K562 (cell line): ENCODE data around the gene IARS1. TPM values are rescaled to one million over a fixed set of nuclear protein-coding genes. Genes with fewer than 3 reads are reported as not detected.

Experiments used
- BHLHE40 ChIP-seq: IDR thresholded peaks from 2 replicates; pipeline ENCODE4 v1.6.1; 2011; ENCODE audit warnings: low read length, improper control_type of control experiment
- CHD4 ChIP-seq: fragments of 200-600 bp; sonication (generic); IDR thresholded peaks from 3 replicates; pipeline ENCODE4 v1.6.1; 2012; ENCODE audit warnings: low read depth, mild to moderate bottlenecking, mixed read lengths, low read length, inconsistent platforms; ENCODE audit not compliant: insufficient read depth, insufficient replicate concordance, poor library complexity, severe bottlenecking
- CREB5 ChIP-seq: fragments of 250-450 bp; sonication (Bioruptor Pico); IDR thresholded peaks from 2 replicates; pipeline ENCODE4 v1.5.0; 2020; ENCODE audit warnings: mild to moderate bottlenecking
- FOXK1 ChIP-seq: sonication (generic); formaldehyde crosslinking; IDR thresholded peaks from 2 replicates; pipeline ENCODE4 v1.8.0; 2022; ENCODE audit warnings: missing genetic modification reagents, mild to moderate bottlenecking, borderline replicate concordance
- HBP1 ChIP-seq: fragments of 450-650 bp; formaldehyde crosslinking; IDR thresholded peaks from 2 replicates; pipeline ENCODE4 v1.4.0; 2022; ENCODE audit warnings: missing genetic modification characterization
- IRF9 ChIP-seq: fragments of 450-650 bp; IDR thresholded peaks from 2 replicates; pipeline ENCODE4 v1.6.1; 2016; ENCODE audit warnings: missing biosample characterization, missing genetic modification characterization
- KAT7 ChIP-seq: sonication (generic); formaldehyde crosslinking; IDR thresholded peaks from 2 replicates; pipeline ENCODE4 v1.8.0; 2022; ENCODE audit warnings: missing genetic modification reagents, mild to moderate bottlenecking, borderline replicate concordance
- KDM1A ChIP-seq, 2 experiments: fragments of 450-650 bp; IDR thresholded peaks; 2 replicates each; pipeline ENCODE4 v1.6.1; 2016; ENCODE audit warnings: mild to moderate bottlenecking in 2 of 2
- MBD2 ChIP-seq: sonication (generic); IDR thresholded peaks from 2 replicates; pipeline ENCODE4 v1.6.1; 2016; ENCODE audit warnings: low read depth, borderline replicate concordance
- MYBL2 ChIP-seq, 2 experiments: fragments of 450-650 bp in 1 of 2; sonication (generic) in 1 of 2; formaldehyde crosslinking in 1 of 2; IDR thresholded peaks; 2 replicates each; pipeline versions ENCODE4 v1.6.1 to v1.8.1; 2017 to 2022; ENCODE audit warnings: borderline replicate concordance in 1 of 2, inconsistent platforms in 1 of 2, low read depth in 1 of 2, mild to moderate bottlenecking in 1 of 2, missing genetic modification reagents in 1 of 2, moderate library complexity in 1 of 2
- NFXL1 ChIP-seq: fragments of 450-650 bp; formaldehyde crosslinking; IDR thresholded peaks from 2 replicates; pipeline ENCODE4 v1.4.0; 2021; ENCODE audit warnings: mild to moderate bottlenecking
- RBBP5 ChIP-seq: fragments of 200-600 bp; sonication (generic); IDR thresholded peaks from 2 replicates; pipeline ENCODE4 v1.6.1; 2012; ENCODE audit warnings: borderline replicate concordance, mild to moderate bottlenecking, low read length, control low read depth, inconsistent platforms; ENCODE audit not compliant: insufficient read depth, poor library complexity, severe bottlenecking
- SREBF1 ChIP-seq: fragments of 150-350 bp; IDR thresholded peaks from 2 replicates; pipeline ENCODE4 v1.6.1; 2014; ENCODE audit warnings: antibody characterized with exemption, low read depth, low read length, borderline replicate concordance
- ZFX ChIP-seq: sonication (generic); formaldehyde crosslinking; IDR thresholded peaks from 2 replicates; pipeline ENCODE4 v1.8.0; 2022; ENCODE audit warnings: mild to moderate bottlenecking, missing genetic modification reagents, moderate library complexity
- ZNF277 ChIP-seq: fragments of 250-450 bp; sonication (Bioruptor Pico); IDR thresholded peaks from 2 replicates; pipeline ENCODE4 v1.8.0; 2022; ENCODE audit warnings: inconsistent platforms, mild to moderate bottlenecking, moderate library complexity, borderline replicate concordance
- ZNF280A ChIP-seq: fragments of 450-650 bp; IDR thresholded peaks from 2 replicates; pipeline ENCODE4 v1.6.1; 2018; ENCODE audit warnings: mild to moderate bottlenecking, low read depth; ENCODE audit not compliant: partially characterized antibody
- ZNF766 ChIP-seq: fragments of 200-800 bp; sonication (Bioruptor generic); conservative IDR thresholded peaks from 2 replicates; pipeline ENCODE4 v1.6.1; 2016; ENCODE audit warnings: missing genetic modification characterization, missing compliant biosample characterization
- ZNF77 ChIP-seq: fragments of 250-450 bp; sonication (Bioruptor Pico); IDR thresholded peaks from 2 replicates; pipeline ENCODE4 v1.5.0; 2020
- polyA plus RNA-seq, 8 experiments: library from polyadenylated mRNA; depleted of rRNA in 4 of 8; stranded (reverse) in 5 of 8; unstranded in 3 of 8; fragments of >200 nt; fragmentation: Nextera tagmentation in 2 of 8; fragmentation: Illumina TruSeq in 1 of 8; extraction: Ambion mirVana in 2 of 8; extraction: Trizol in 1 of 8; gene quantifications; 2 replicates each; pipeline versions ENCODE4 v1.2.1 to v1.2.3, GENCODE V29; 2011 to 2014; ENCODE audit warnings: inconsistent platforms in 1 of 8, missing spikeins in 1 of 8
- total RNA-seq, 7 experiments: library from RNA; depleted of rRNA in 6 of 7; stranded (reverse); fragments of >200 nt in 6 of 7; fragmentation: Illumina TruSeq in 2 of 7; extraction: Trizol in 2 of 7; gene quantifications; 2 replicates each; pipeline versions ENCODE4 v1.2.1 to v1.2.3, GENCODE V29; 2011 to 2021; ENCODE audit warnings: low replicate concordance in 1 of 7

IARS1 gene
- total and polyA plus RNA-seq, 9 of the 15 experiments (the other 6 are each of a cell fraction or from before 2014, with no cell fraction given): 119 to 371 (median 234) TPM

- TF ChIP-seq ZNF280A (no peak), CREB5 (CRISPR knock-in tag) (no peak), MBD2 (peak; percentile 95; the same call in 1 of the 2 replicates), ZNF277 (CRISPR knock-in tag) (no peak), ZNF77 (CRISPR knock-in tag) (no peak), ZNF766 (no peak; the same call in 1 of the 2 replicates), BHLHE40 (peak; percentile 96), RBBP5 (peak; percentile 94), KDM1A (IDR thresholded peaks at IDR 0.05) (no peak), SREBF1 (peak; percentile 85), NFXL1 (CRISPR knock-in tag) (no peak), IRF9 (no peak), MYBL2 (IDR thresholded peaks at IDR 0.05; ENCODE audit: low read depth) (0 out of 2 replicates have a peak, but pooled peaks have one; percentile 40), MYBL2 (CRISPR knock-in tag; IDR thresholded peaks at IDR 0.05; ENCODE audit: borderline replicate concordance) (no peak), ZFX (CRISPR knock-in tag) (peak; percentile 31; the same call in 1 of the 2 replicates), FOXK1 (CRISPR knock-in tag) (no peak), HBP1 (CRISPR knock-in tag) (0 out of 2 replicates have a peak, but pooled peaks have one; percentile 61), KAT7 (CRISPR knock-in tag) (peak; percentile 27; the same call in 1 of the 2 replicates), CHD4 (no peak)
Observed at GRCh38 chr9:92325269-92325990, 31.9 kb upstream of the IARS1 start, which contains the start of the genes CENPP and NOL8 (continued).
